Raji (cell line): ENCODE measurements around the gene VAV1.

Experiments
- POLR2A ChIP-seq: IDR thresholded peaks from 2 replicates; pipeline ENCODE4 v1.6.1; 2011; ENCODE audit warnings: low read depth, low read length, control low read depth; ENCODE audit not compliant: insufficient read depth

The VAV1 gene

GRCh38 chr19:6767357-6768235 is 4.9 kb upstream of the VAV1 start, which contains the start of gene SH2D3A:
Gene SH2D3A, minus strand, starts transcription at chr19:6767435. Its CDS starts 3,687 bp downstream, at chr19:6763748.
- peak; percentile 75 for TF ChIP-seq POLR2A

- TF ChIP-seq POLR2A, result no peak
These were observed 4.2 kb upstream of the VAV1 start for GRCh38 chr19:6768236-6768785.

- no peak for TF ChIP-seq POLR2A
These were observed 3.4 kb upstream of the VAV1 start for GRCh38 chr19:6769006-6769619.

DNA sequence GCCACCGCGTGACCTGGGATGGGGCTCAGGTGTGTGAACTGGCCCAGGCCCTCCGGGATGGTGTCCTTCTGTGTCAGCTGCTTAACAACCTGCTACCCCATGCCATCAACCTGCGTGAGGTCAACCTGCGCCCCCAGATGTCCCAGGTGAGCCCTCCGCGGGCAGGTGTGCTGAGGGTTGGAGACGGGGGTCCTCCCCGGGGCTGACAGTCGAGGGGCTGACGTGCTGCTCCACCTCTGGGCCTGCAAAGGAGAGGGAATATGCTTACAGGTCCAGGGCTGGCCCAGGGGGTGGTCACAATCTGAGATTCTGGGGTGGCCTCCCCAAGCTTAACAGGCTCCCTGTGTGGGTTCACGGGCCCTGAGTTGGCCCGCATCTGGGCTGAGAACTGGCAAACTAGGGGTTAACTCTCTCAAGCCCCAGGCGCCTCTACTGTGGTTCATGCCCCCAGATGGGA is 386 bp downstream of the VAV1 start:
- no peak for TF ChIP-seq POLR2A

- peak; percentile 79 for TF ChIP-seq POLR2A
These were observed 919 bp downstream of the VAV1 start for GRCh38 chr19:6773323-6773931.

GRCh38 chr19:6774821-6775707 is 2.6 kb downstream of the VAV1 start:
- TF ChIP-seq POLR2A, result no peak

- no peak for TF ChIP-seq POLR2A
These were observed 4.5 kb downstream of the VAV1 start for GRCh38 chr19:6776999-6777398.

DNA sequence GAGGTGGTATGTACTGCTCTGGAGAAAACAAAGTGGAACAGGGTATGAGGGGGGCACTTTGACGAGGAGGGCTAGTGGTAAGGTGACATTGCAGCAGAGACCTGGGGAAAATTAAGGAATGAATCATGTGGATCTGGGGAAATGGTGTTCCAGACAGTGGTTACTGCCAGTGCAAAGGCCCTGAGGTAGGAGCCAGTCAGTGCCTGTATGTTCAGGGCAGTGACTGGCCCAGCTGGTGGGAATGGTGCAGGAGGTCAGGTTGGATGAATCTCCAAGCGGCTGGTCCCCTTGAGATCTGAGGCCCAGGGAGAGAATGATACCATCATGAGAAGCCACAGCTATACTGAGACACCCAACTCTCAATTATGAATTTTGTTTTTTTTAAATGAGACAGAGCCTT is 4.9 kb downstream of the VAV1 start:
- TF ChIP-seq POLR2A, result no peak

DNA sequence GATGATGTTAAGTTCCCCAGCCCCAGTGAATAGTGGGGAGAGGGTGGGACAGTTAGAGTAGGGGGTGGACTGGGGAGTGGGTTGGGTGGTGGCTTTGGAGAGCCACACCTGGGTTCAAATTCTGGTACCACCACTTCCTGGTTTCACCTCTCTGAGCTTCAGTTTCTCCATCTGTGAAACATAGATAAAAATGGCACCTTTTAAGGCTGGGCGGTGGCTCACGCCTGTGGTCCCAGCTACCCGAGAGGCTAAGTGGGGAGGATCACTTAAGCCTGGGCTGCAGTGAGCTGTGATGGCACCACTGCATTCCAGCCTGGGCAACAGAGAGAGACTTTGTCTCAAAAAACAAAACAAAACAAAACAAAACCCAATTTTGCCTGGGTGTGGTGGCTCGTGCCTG is 5.9 kb downstream of the VAV1 start:
- TF ChIP-seq POLR2A, result no peak

DNA sequence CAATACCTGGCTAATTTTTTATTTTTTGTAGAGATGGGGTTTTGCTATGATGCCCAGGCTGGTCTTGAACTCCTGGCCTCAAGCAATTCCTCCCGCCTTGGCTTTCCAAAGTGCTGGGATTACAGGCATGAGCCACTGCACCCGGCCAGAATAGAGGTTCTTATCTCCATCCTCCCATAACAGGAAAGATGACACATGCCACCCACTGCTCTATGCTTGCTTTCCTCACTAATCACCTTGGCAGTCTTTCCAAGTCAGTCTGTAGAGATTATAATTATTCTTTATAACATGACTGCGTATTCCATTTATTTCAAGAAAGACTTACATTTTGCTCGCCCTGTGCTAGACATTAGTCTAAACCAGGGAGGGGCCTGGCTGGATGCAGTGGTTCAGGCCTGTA is 6.7 kb downstream of the VAV1 start:
- TF ChIP-seq POLR2A, result no peak

GRCh38 chr19:6787393-6787792 is 14.9 kb downstream of the VAV1 start:
- TF ChIP-seq POLR2A, result no peak

DNA sequence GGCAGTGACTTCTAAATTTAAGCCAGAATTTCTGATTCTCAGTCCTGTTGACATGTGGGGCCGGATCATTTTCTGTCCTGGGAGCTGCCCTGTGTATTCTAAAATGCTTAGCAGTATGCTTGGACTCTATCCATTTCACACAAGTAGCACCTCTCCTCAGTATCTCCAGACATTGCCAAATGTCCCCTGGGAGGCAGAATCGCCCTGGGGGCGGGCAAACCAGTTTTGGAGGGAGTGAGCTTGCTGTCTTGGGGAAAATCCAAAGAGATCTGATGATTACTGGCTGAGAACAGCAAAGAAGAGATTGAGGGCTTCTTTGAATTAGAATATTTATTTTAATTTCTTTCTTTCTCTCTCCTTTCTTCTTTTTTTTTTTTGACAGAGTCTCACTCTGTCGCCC is 16.4 kb downstream of the VAV1 start:
- no peak for TF ChIP-seq POLR2A

DNA sequence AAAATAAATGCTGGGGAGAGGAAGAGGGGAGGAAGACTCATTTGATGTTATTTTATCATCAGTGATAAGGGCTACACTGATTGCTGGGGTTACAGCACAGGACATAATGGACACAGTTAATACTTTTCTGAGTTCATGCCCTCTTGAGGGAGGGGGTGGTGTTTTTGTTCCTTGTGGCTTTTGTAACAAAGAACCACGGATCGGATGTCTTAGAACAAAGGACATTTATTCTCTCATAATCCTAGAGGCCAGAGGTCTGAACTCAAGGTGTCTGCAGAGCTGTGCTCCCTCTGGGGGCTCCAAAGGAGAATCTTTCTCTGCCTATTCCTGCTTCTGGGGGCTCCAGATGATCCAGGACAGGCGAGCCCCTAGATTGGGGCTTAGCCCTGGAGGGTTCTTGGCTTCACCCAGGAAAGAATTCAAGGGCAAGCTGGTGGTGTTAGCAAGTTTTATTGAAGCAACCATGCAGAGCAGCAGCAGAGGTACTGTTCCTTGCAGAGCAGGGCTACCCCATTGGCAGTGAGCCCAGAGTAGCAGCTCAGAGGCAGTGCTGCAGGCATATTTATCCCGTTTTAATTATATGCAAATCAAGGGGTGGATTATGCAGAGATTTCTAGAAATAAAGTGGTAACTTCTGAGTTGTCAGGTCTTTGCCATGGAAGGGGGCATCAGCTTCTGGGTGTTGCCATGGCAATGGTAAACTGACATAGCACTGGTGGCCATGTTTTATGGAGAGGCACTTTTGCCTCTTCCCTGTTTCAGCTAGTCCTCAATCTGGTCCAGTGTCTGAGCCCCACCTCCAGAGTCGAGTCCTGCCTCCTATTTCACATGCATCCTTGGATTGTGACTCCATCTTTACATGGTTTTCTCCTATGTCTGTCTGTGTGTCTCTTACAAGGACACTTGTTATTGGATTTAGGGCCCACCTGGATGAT is 18.0 kb downstream of the VAV1 start:
- TF ChIP-seq POLR2A, result no peak
